K562 (cell line): ENCODE results near the gene FMN2. TPM values are rescaled to one million over a fixed set of nuclear protein-coding genes. Genes with fewer than 3 reads are reported as not detected.

Experiments used
- ATAC-seq: fragments of 200-7000 bp; cut with Tn5 transposase; 3 replicates; pipeline ENCODE4 v1.9.1; 2020; ENCODE audit warnings: moderate library complexity
- BruUV-seq: library from RNA; stranded (reverse); fragments of 400-500 nt; replicated peaks from 2 replicates; lab custom pipeline; 2021; lab: Mats Ljungman, UMichigan
- CTCF ChIA-PET: fragments of 300-600 bp; formaldehyde crosslinking; extraction: SDS; loops from one replicate; lab custom pipeline; 2021; ENCODE audit warnings: low intra/inter-chr PET ratio; lab: Yijun Ruan, JAX
- POLR2A ChIA-PET: fragments of 300-600, 350-650 bp; sonication (Branson Sonifier 250); formaldehyde crosslinking; extraction: SDS; loops from one replicate; lab custom pipeline; 2021; ENCODE audit warnings: antibody characterized with exemption, inconsistent platforms; lab: Yijun Ruan, JAX
- DNase-seq, 4 experiments: peaks; one replicate each; pipeline versions ENCODE4 v3.0.0 to v3.0.0-alpha.2; 2011 to 2018; ENCODE audit warnings: low spot score in 3 of 4, mixed read lengths in 3 of 4; ENCODE audit errors: extremely low read depth in 1 of 4
- FAIRE-seq: peaks from 2 replicates; lab custom pipeline; 2011; peaks lifted over from hg19 to GRCh38; lab: Jason Lieb, UNC
- H2AFZ ChIP-seq: 2 replicates; pipeline ENCODE4 v1.6.0; 2011; ENCODE audit warnings: low read depth, low read length, control low read depth, inconsistent platforms
- H3K27ac ChIP-seq: fragments of 200-600 bp; 3 replicates; pipeline ENCODE4 v1.8.0; 2011; ENCODE audit warnings: low read depth, mild to moderate bottlenecking, control low read depth, inconsistent platforms, low read length, moderate library complexity, mixed read lengths; ENCODE audit errors: extremely low read depth
- H3K27me3 ChIP-seq, 2 experiments: fragments of 300-600 bp in 1 of 2; 2 replicates in 1 of 2; 3 replicates in 1 of 2; pipeline versions ENCODE4 v1.6.0 to v1.8.0; 2011; ENCODE audit warnings: inconsistent platforms in 2 of 2, low read length in 2 of 2, mild to moderate bottlenecking in 1 of 2, mixed read lengths in 1 of 2, moderate library complexity in 1 of 2; ENCODE audit not compliant: control insufficient read depth in 2 of 2, insufficient read depth in 2 of 2
- H3K36me3 ChIP-seq: fragments of 300-600 bp; 3 replicates; pipeline ENCODE4 v1.8.0; 2011; ENCODE audit warnings: mild to moderate bottlenecking, low read length, inconsistent platforms; ENCODE audit not compliant: control insufficient read depth, insufficient read depth
- H3K4me1 ChIP-seq, 2 experiments: fragments of 200-600 bp in 1 of 2; replicated peaks in 1 of 2; 2 replicates in 1 of 2; 3 replicates in 1 of 2; pipeline versions ENCODE4 v1.5.1 to v1.8.0; 2011; ENCODE audit warnings: inconsistent platforms in 2 of 2, low read length in 2 of 2, mild to moderate bottlenecking in 1 of 2, mixed read lengths in 1 of 2, moderate library complexity in 1 of 2; ENCODE audit not compliant: control insufficient read depth in 2 of 2, insufficient read depth in 2 of 2
- H3K4me2 ChIP-seq: 2 replicates; pipeline ENCODE4 v1.6.1; 2011; ENCODE audit warnings: low read length, control low read depth, inconsistent platforms, mixed read lengths; ENCODE audit not compliant: insufficient read depth
- H3K4me3 ChIP-seq: fragments of 200-600 bp; sonication (generic), shearing (Covaris generic); 2 replicates; pipeline ENCODE4 v1.5.1; 2016; ENCODE audit warnings: control low read depth, inconsistent platforms
- H3K79me2 ChIP-seq: fragments of 200-600 bp; 3 replicates; pipeline ENCODE4 v1.8.0; 2011; ENCODE audit warnings: low read length, inconsistent platforms; ENCODE audit not compliant: control insufficient read depth, insufficient read depth
- H3K9ac ChIP-seq, 2 experiments: 2 replicates each; pipeline versions ENCODE4 v1.6.0 to v1.6.1; 2011; ENCODE audit warnings: low read depth in 2 of 2, low read length in 2 of 2, control low read depth in 1 of 2, inconsistent platforms in 1 of 2, mild to moderate bottlenecking in 1 of 2, mixed read lengths in 1 of 2; ENCODE audit not compliant: insufficient read depth in 1 of 2
- H3K9me1 ChIP-seq: one replicate; pipeline ENCODE4 v1.6.0; 2011; ENCODE audit warnings: inconsistent platforms, mild to moderate bottlenecking, low read length, moderate library complexity; ENCODE audit not compliant: control insufficient read depth, insufficient read depth
- H3K9me3 ChIP-seq: replicated peaks from 2 replicates; pipeline ENCODE4 v1.5.1; 2011; ENCODE audit warnings: low read depth, low read length, inconsistent platforms; ENCODE audit not compliant: control insufficient read depth, insufficient read depth
- H4K20me1 ChIP-seq: replicated peaks from 2 replicates; pipeline ENCODE4 v1.6.1; 2011; ENCODE audit warnings: low read length, inconsistent platforms, mixed read lengths; ENCODE audit not compliant: control insufficient read depth, insufficient read depth
- ATF4 ChIP-seq: fragments of 450-650 bp; formaldehyde crosslinking; IDR thresholded peaks from 2 replicates; pipeline ENCODE4 v1.4.0; 2022; ENCODE audit warnings: mild to moderate bottlenecking, moderate library complexity
- E2F1 ChIP-seq: sonication (generic); formaldehyde crosslinking; IDR thresholded peaks from 2 replicates; pipeline ENCODE4 v1.8.1; 2023; ENCODE audit warnings: mild to moderate bottlenecking, missing genetic modification reagents, moderate library complexity
- RAD51 ChIP-seq: fragments of 450-650 bp; IDR thresholded peaks from 2 replicates; pipeline ENCODE4 v1.7.1; 2016; ENCODE audit warnings: low read depth, mild to moderate bottlenecking, borderline replicate concordance
- TCF3 ChIP-seq: sonication (generic); formaldehyde crosslinking; IDR thresholded peaks from 2 replicates; pipeline ENCODE4 v1.4.0; 2020; ENCODE audit warnings: mild to moderate bottlenecking, missing genetic modification reagents
- TCF7L2 ChIP-seq: fragments of 150-350 bp; IDR thresholded peaks from 2 replicates; pipeline ENCODE4 v1.6.1; 2016; ENCODE audit warnings: low read depth, mild to moderate bottlenecking, low read length, moderate library complexity
- ZBED1 ChIP-seq: IDR thresholded peaks from 2 replicates; pipeline ENCODE4 v1.6.1; 2014
- ZNF146 ChIP-seq: IDR thresholded peaks from one replicate; pipeline ENCODE4 v1.6.1; 2018; ENCODE audit warnings: missing compliant biosample characterization; ENCODE audit not compliant: unreplicated experiment
- ZNF717 ChIP-seq: fragments of 250-450 bp; sonication (Bioruptor Pico); IDR thresholded peaks from 2 replicates; pipeline ENCODE4 v1.5.0; 2021
- ZNF780A ChIP-seq: fragments of 250-450 bp; sonication (Bioruptor Pico); IDR thresholded peaks from 2 replicates; pipeline ENCODE4 v1.5.0; 2021; ENCODE audit warnings: mild to moderate bottlenecking
- WGBS: fragments of 100-300 bp; shearing (Covaris generic); methylation state at CpG from one replicate; pipeline ENCODE4 v1.1.6; 2016; ENCODE audit warnings: low coverage, mixed read lengths; ENCODE audit not compliant: insufficient coverage; ENCODE audit errors: missing lambda C conversion rate; 5-methylcytosine and 5-hydroxymethylcytosine counted together
- in situ Hi-C: fragments of 300-500 bp; cut with MboI; formaldehyde crosslinking; loops from 4 replicates; pipeline ENCODE4 v1.15.0; 2018; ENCODE audit warnings: inconsistent platforms, mixed read lengths
- intact Hi-C: fragments of 100-400 bp; cut with micrococcal nuclease; formaldehyde crosslinking; loops from 2 replicates; pipeline ENCODE4 v1.14.2; 2022
- polyA plus RNA-seq, 8 experiments: library from polyadenylated mRNA; depleted of rRNA in 4 of 8; stranded (reverse) in 5 of 8; unstranded in 3 of 8; fragments of >200 nt; fragmentation: Nextera tagmentation in 2 of 8; fragmentation: Illumina TruSeq in 1 of 8; extraction: Ambion mirVana in 2 of 8; extraction: Trizol in 1 of 8; gene quantifications; 2 replicates each; pipeline versions ENCODE4 v1.2.1 to v1.2.3, GENCODE V29; 2011 to 2014; ENCODE audit warnings: inconsistent platforms in 1 of 8, missing spikeins in 1 of 8
- total RNA-seq, 7 experiments: library from RNA; depleted of rRNA in 6 of 7; stranded (reverse); fragments of >200 nt in 6 of 7; fragmentation: Illumina TruSeq in 2 of 7; extraction: Trizol in 2 of 7; gene quantifications; 2 replicates each; pipeline versions ENCODE4 v1.2.1 to v1.2.3, GENCODE V29; 2011 to 2021; ENCODE audit warnings: low replicate concordance in 1 of 7
- TF ChIP-seq, protein P1 (sequence below): sonication (generic); formaldehyde crosslinking; IDR thresholded peaks from 2 replicates; pipeline ENCODE4 v1.8.0; 2022; ENCODE audit warnings: mild to moderate bottlenecking, missing genetic modification reagents
- TF ChIP-seq, protein P2 (sequence below): sonication (generic); formaldehyde crosslinking; IDR thresholded peaks from 2 replicates; pipeline ENCODE4 v1.8.0; 2022; ENCODE audit warnings: mild to moderate bottlenecking, missing genetic modification reagents, borderline replicate concordance
- TF ChIP-seq, protein P3 (sequence below): sonication (generic); formaldehyde crosslinking; IDR thresholded peaks from 2 replicates; pipeline ENCODE4 v1.8.0; 2022; ENCODE audit warnings: missing genetic modification reagents, mild to moderate bottlenecking, borderline replicate concordance

FMN2 gene
- total and polyA plus RNA-seq, 9 of the 15 experiments (the other 6 are each of a cell fraction or from before 2014, with no cell fraction given): 0.15 to 0.45 (median 0.16) TPM; not detected in 3

- no peak overlapping the region for H3K27ac ChIP-seq
- H3K9me1 ChIP-seq: no peaks in the 10 kb centered on the region
- CTCF ChIA-PET: no interaction called here
- intact Hi-C loops: no loop called here
- POLR2A ChIA-PET: no interaction called here
- no peaks in the 10 kb centered on the region for H3K79me2 ChIP-seq
- H4K20me1 ChIP-seq: no peaks in the 10 kb centered on the region
- in situ Hi-C loops: no loop called here
- no peaks in the 10 kb centered on the region for H3K36me3 ChIP-seq
- no peak overlapping the region for H2AFZ ChIP-seq
- BruUV-seq: no TSS peak
- no peaks in the 10 kb centered on the region for H3K4me1 ChIP-seq
- FAIRE-seq (no peak), DNase-seq (no peak), ATAC-seq (no peak)
- H3K27me3 ChIP-seq: no peaks in the 10 kb centered on the region
- no peaks in the 10 kb centered on the region for H3K9me3 ChIP-seq
- H3K4me2 ChIP-seq: no peak overlapping the region
- no peak overlapping the region for H3K4me3 ChIP-seq
- no peak overlapping the region for H3K9ac ChIP-seq
- 7% methylated on average over 2 of the region's 2 CpGs for WGBS
- no peak for TF ChIP-seq TCF7L2
- TF ChIP-seq ATF4 (CRISPR knock-in tag): no peak
- no peak for TF ChIP-seq ZNF717 (CRISPR knock-in tag)
- TF ChIP-seq, protein P1, sequence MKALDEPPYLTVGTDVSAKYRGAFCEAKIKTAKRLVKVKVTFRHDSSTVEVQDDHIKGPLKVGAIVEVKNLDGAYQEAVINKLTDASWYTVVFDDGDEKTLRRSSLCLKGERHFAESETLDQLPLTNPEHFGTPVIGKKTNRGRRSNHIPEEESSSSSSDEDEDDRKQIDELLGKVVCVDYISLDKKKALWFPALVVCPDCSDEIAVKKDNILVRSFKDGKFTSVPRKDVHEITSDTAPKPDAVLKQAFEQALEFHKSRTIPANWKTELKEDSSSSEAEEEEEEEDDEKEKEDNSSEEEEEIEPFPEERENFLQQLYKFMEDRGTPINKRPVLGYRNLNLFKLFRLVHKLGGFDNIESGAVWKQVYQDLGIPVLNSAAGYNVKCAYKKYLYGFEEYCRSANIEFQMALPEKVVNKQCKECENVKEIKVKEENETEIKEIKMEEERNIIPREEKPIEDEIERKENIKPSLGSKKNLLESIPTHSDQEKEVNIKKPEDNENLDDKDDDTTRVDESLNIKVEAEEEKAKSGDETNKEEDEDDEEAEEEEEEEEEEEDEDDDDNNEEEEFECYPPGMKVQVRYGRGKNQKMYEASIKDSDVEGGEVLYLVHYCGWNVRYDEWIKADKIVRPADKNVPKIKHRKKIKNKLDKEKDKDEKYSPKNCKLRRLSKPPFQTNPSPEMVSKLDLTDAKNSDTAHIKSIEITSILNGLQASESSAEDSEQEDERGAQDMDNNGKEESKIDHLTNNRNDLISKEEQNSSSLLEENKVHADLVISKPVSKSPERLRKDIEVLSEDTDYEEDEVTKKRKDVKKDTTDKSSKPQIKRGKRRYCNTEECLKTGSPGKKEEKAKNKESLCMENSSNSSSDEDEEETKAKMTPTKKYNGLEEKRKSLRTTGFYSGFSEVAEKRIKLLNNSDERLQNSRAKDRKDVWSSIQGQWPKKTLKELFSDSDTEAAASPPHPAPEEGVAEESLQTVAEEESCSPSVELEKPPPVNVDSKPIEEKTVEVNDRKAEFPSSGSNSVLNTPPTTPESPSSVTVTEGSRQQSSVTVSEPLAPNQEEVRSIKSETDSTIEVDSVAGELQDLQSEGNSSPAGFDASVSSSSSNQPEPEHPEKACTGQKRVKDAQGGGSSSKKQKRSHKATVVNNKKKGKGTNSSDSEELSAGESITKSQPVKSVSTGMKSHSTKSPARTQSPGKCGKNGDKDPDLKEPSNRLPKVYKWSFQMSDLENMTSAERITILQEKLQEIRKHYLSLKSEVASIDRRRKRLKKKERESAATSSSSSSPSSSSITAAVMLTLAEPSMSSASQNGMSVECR (CRISPR knock-in tag): no peak
- no peak for TF ChIP-seq ZBED1
- TF ChIP-seq ZNF780A (CRISPR knock-in tag): no peak
- TF ChIP-seq TCF3 (CRISPR knock-in tag): no peak
- no peak for TF ChIP-seq ZNF146 (CRISPR knock-in tag)
- TF ChIP-seq, protein P2, sequence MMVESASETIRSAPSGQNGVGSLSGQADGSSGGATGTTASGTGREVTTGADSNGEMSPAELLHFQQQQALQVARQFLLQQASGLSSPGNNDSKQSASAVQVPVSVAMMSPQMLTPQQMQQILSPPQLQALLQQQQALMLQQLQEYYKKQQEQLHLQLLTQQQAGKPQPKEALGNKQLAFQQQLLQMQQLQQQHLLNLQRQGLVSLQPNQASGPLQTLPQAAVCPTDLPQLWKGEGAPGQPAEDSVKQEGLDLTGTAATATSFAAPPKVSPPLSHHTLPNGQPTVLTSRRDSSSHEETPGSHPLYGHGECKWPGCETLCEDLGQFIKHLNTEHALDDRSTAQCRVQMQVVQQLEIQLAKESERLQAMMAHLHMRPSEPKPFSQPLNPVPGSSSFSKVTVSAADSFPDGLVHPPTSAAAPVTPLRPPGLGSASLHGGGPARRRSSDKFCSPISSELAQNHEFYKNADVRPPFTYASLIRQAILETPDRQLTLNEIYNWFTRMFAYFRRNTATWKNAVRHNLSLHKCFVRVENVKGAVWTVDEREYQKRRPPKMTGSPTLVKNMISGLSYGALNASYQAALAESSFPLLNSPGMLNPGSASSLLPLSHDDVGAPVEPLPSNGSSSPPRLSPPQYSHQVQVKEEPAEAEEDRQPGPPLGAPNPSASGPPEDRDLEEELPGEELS (CRISPR knock-in tag): no peak
- TF ChIP-seq RAD51: no peak
- TF ChIP-seq, protein P3, sequence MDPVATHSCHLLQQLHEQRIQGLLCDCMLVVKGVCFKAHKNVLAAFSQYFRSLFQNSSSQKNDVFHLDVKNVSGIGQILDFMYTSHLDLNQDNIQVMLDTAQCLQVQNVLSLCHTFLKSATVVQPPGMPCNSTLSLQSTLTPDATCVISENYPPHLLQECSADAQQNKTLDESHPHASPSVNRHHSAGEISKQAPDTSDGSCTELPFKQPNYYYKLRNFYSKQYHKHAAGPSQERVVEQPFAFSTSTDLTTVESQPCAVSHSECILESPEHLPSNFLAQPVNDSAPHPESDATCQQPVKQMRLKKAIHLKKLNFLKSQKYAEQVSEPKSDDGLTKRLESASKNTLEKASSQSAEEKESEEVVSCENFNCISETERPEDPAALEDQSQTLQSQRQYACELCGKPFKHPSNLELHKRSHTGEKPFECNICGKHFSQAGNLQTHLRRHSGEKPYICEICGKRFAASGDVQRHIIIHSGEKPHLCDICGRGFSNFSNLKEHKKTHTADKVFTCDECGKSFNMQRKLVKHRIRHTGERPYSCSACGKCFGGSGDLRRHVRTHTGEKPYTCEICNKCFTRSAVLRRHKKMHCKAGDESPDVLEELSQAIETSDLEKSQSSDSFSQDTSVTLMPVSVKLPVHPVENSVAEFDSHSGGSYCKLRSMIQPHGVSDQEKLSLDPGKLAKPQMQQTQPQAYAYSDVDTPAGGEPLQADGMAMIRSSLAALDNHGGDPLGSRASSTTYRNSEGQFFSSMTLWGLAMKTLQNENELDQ (CRISPR knock-in tag): no peak
- no peak for TF ChIP-seq E2F1 (CRISPR knock-in tag)
These were observed 271.1 kb downstream of the FMN2 start for GRCh38 chr1:240362826-240363225.
